Measurements from ENCODE around the gene FER.

GRCh38 chr5:109038209-109038840 lies 290.6 kb downstream of the FER start:
- TF ChIP-seq CTCF (IDR thresholded peaks at IDR 0.05; ENCODE audit: insufficient read depth, low read length) (no peak), POLR2AphosphoS5 (IDR thresholded peaks at IDR 0.05; ENCODE audit: low read depth) (no peak), SPI1 (IDR thresholded peaks at IDR 0.05; ENCODE audit: borderline replicate concordance, low read depth) (no peak), REST (IDR thresholded peaks at IDR 0.05; ENCODE audit: insufficient replicate concordance, low read depth) (no peak), GABPA (IDR thresholded peaks at IDR 0.05; ENCODE audit: low read depth) (no peak)

Data from HL-60 (cell line).